GM21390 (cell line): Measurements from ENCODE around the gene GM2A.
"Not testable (repeated sequence)": the region's sequence is repeated elsewhere in the genome, so short reads cannot be mapped to it uniquely, and the experiment has no call there.

ENCODE experiments used
- ATAC-seq: cut with Tn5 transposase; IDR thresholded peaks from one replicate; pipeline ENCODE4 v1.9.1; 2021; ENCODE audit not compliant: unreplicated experiment

Gene GM2A

DNA sequence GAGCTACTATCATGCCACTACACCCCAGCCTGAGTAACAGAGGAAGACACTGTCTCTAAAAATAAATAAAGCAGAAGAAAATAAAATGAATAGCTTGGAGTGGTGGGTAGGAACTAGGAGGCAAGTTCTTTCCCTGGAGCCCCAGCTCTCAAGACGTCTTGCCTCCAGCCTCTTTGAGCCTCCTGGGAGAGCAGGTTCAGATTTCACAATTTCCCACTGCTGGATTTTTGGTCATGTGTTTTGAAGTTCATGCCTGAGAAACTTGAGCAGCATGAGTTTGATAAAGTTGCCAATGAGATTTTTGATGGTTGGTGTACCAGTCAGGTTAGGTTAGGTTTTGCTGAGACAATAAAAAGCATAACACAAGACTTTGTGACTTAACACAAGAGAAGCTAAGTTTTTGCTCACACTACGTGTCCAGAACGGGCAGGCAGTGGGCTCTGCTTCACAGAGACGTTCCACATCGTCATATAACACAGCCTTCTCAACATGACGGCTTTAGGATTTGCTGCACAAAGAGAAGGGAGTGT lies 25.0 kb upstream of the GM2A start:
- ATAC-seq, result no peak

DNA sequence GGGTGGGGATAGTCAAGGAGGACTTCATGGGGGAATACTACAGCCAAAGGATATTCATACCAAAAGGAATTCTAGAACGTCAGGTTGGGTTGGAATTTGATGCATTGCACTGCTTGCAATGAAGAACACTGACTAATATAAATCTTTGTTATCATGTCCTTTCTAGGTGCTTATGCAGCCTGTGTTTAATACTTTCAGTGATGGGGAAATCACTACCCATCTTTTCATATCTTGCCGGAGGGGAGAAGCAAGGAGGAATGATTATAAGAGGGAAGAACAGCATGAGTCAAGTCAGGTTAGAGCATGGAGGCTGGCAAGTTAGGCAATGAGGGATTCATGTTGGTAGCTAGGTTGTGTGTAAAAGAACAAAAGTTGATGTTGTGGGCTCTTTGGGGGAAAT lies 24.0 kb upstream of the GM2A start:
- no peak for ATAC-seq

DNA sequence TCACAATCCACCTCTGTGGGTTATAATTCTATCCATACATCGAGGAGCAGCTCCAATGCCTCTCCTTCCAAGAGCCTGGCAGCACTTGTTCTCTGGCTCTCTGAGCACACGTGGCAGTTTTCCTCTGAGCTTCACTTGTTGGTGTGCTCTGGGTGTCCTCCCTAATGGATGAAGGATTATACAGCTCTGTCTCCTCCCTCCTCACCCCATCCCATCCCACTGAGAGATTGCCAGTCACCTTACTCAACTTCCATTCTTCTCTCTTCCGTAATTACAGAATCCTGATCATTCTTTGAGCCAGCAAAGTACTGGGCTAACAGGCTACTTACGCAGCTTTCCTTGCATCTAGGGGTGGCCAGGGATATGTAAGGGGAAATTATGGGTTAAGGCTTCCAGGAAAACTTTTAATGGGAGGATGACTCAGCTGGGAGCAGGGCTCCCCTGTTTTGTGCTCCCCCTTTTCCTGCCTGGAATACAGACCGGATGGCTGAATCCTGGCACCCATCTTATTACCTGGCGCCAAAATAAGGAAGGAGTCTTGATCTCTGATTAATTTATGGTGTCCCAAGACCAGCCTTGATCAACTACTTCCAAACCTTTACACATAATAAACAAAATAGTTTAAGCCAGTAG lies 22.8 kb upstream of the GM2A start:
- ATAC-seq, result no peak

DNA sequence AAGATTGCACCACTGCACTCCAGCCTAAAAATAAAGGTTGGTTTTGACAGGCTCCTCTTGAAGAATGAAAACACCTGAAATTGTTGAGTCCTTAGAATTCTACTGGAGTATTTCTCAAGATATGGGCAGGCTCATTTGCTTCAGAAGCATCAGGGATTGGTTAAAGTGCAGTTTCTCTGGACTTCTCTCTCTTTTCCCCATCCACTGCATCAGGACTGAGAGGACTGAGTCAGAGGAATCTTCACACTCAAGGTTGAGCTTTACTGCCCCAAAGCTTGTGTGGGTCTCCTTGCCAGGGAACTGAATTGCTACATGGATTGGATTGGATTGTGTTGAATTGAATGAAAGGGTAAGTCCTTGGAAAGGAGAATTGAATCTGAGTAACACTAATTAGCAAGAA lies 21.6 kb upstream of the GM2A start:
- ATAC-seq, result no peak

DNA sequence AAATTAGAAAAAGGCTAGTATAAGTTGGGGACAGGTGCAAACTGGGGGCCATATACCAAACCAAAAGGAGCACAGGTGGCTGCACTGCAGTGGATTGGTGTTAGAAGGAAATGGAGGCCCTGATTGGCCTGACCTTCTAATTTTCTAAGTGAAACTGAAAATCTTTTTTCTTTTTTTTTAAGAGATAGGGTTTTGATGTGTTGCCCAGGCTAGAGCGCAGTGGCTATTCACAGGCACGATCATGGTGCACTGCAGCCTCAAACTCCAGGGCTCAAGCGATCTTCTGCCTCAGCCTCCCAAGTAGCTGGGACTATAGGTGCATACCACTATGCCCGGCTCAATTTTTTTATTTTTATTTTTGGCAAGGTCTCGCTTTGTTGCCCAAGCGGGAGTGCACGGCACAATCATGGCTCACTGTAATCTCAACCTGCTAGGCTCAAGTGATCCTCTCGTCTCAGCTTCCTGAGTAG lies 19.3 kb upstream of the GM2A start:
- ATAC-seq, result peak; percentile 73

DNA sequence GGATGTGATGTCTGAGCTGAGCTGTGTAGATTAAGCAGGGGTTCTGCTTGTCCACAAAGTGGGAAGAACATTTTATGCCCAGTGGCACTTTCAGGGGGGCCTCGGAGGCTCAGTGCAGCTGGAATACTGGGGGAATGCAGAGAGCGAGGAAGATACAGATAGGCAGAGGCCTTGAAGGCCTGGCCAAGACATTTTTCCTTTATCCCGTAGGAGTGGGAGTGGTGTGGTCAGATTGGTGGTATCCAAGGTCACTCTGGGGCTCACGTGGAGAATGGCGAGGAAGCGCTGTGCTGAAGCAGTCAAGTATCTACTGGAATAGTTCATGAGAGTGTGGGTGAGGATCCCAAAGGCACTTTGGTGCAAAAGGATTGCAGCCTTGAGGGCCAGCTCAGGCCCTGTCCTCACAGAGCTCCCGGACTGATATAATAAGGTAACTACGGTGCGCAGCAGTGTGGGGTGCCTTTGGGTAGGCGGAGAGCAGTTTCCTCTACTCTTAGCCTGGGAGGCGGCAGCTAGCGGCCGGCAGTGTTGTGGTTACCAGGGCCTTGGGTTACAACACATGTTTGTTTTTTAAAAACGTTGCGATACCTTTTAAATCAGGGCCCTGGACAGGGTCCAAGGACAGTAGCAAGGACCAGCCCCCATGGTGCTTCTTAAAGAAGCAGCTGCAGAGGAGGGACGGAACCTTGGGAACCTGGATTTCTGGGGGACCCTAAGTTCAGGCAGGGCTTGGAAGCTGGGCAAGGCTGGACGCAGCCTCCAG lies 18.3 kb upstream of the GM2A start:
- peak; percentile 66 for ATAC-seq

DNA sequence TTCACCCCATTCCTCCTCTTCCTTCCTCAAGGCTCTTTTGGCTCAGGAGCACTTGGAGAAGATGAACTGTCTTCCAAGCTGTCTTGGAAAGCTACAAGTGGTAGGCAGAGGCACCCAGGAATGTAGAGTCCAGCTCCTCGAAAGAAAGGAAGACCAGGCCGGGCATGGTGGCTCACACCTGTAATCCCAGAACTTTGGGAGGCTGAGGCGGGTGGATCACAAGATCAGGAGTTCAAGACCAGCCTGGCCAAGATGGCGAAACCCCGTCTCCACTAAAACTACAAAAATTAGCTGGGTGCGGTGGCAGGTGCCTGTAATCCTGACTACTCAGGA lies 17.8 kb upstream of the GM2A start:
- not testable (repeated sequence) for ATAC-seq

DNA sequence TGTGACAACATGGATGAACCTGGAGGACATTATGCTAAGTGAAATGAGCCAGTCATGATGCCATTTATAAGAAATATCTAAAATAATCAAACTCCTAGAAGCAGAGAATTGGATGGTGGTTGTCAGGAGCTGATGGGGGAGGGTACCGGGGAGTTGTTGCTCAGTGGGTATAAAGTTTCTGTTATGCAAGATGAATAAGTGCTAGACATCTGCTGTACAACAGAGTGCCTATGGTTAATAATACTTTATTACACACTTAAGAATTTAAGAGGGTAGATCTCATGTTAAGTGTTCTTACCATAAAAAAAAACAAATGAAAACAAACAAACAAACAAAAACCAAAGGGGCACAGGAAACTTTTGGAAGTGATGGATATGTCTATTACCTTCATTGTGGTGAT lies 16.1 kb upstream of the GM2A start:
- ATAC-seq, result no peak

DNA sequence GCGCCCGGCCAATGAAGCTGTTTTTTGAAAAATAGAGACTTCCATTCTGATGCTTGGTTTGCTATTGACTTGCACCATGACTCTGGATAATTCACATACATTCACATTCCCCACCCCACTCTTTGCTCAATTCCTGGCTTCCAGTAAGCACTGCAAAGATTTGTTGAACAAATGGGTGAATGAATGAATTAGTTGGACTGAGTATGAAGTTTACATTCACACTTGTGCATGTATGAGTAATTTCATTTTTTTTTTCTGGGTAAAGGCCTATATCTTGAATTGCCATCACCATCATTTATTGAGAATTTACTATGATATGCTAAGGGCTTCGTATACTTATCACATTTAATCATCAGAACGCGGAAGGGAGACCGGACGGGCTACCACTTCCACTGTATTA lies 15.3 kb upstream of the GM2A start:
- no peak for ATAC-seq

DNA sequence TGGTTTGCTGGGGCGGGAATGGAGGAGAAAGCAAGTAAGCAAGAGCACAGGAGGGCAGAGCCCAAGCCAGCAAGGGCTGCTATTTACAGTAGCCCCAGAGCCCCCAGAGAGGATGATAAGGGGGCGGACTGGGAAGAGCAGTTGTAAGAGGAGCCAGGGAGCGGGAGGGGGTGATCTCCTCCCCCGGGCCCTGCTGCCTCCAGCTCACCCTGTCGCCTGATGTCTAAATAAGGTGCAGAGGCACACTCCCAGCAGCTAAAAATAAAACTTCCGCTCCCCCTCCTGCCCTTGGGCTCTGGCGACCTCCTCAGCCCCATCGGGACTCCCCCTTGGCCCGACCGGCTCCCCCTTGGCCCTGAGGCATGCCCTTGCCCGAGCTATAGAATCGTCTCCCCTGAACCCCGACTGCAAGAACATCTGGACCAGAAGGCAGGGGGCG lies 14.7 kb upstream of the GM2A start:
- ATAC-seq, result peak; percentile 29

DNA sequence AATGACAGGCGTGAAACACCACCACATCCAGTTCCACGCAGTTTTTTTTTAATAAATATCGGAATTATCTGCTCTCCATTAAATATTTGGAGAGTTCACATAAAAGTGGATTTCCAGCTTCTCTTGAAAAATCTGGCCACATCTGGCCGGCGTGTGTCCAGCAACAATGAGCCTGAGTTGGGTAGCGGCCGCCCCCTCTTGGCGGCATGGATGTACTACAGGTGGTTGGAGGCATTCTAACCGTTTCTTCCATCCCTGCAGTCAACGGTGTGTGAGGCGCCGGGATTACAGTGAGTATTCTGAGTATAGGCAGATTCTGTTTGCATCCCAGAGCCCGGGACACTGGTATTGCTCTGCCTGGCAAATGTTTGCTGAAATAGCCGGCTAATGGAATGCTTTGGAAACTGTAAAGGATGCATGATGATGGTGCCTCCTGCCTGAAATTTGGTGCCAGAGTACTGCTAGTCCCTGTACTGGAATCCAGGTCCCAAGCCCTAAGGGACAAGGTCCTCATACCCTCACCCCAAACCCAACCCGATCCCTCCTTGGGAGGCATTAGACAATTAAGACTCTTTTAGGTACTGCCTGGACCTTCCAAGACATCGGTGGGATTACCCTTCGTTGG lies 13.6 kb upstream of the GM2A start:
- peak; percentile 37 for ATAC-seq

DNA sequence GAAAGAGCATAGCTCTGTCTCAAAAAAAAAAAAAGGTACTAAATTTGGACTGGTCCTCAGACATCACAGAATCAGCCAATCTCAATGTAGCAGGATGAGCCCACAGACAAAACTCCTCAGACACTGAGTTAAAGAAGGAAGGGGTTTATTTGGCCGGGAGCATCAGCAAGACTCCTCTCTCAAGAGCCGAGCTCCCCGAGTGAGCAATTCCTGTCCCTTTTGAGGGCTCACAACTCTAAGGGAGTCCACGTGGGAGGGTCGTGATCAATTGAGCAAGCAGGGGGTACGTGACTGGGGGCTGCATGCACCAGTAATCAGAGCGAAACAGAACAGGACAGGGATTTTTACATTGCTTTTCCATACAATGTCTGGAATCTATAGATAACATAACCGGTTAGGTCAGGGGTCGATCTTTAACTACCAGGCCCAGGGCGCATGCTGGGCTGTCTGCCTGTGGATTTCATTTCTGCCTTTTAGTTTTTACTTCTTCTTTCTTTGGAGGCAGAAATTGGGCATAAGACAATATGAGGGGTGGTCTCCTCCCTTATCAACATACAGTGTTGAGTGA lies 12.6 kb upstream of the GM2A start:
- ATAC-seq, result not testable (repeated sequence)

DNA sequence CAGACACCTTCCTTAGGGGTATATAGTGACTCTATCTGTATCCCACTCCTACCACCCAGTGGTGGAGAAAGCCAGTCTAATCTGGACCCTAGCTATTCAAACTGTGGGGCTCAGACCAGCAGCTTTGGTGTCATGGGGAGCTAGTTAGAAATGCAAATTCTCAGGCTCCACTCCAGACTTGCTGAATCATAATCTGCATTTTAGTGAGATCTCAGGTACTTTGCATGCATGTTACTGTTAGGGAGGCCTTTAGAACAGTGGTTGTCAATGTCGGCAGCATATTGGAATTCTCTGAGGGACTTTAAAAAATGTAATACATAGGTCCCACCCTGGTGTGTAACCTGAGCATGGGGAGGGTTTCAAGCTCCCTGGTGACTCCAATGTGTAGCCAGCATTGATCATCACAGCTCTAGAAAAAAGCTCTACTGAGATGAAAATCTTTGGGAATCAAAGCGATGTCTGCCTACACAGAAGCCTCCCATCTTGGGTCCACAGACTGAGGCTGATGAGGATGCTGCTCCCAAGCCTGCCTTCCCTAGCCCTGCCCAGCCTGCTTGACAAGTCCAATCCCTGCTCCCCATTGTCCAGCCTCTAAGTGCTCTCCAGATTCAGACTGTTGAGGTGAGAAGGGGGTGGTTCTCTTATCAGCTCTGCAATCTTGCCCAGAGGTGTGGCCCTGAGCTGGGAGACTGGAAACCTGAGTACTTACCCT lies 11.9 kb upstream of the GM2A start:
- peak; percentile 34 for ATAC-seq

DNA sequence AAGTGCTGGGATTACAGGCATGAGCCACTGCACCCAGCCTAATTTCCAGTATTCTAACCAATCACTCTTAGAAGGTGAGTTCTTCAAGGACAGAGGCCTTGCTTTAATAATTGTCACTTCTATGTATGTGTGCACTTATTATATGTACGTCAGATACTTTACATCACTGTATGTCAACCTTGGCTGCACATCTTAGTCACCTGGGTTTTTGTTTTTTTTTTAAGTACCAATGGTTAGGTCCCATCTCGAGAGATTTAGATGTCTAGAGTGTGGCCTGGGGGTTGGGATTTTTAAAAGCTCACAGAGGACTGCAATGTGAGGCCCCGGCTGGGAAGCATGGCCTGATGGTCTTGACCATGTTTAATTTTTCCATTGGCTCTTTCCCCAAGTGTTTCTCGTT lies 9.9 kb upstream of the GM2A start:
- ATAC-seq, result no peak

DNA sequence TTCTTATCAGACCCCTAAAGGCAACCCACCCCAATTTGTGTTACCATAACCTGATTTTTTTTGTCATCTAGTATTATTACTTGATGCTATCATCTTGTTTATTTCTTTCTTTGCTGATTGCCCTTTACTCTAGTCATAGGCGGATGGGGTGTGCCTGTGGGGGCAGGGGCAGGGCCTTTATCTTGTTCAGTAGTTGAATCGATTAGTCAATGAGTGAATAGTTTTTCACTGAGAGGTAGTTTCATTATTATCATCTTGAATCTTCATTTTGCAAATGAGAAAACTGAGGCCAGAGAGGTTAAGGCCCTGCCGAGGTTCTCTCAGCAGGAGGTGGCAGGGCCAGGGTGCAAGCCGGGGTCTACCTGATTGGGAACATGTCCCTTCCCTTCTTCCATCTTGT lies 9.4 kb upstream of the GM2A start:
- ATAC-seq, result no peak

DNA sequence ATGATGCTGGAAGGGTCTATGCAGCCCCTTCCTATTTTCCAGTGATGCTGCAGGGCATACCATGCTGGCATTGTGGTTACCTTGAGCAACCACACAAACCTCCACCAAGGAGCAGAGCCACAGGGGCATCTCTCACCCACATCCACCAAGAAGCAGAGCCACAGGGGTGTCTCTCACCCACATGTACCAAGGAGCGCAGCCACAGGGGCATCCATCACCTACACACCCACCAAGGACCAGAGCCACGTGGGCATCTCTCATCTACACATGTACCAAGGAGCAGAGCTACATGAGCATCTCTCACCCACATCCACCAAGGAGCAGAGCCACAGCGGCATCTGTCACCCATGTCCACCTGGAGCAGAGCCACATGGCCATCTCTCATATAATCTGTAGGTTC lies 8.8 kb upstream of the GM2A start:
- ATAC-seq, result no peak

DNA sequence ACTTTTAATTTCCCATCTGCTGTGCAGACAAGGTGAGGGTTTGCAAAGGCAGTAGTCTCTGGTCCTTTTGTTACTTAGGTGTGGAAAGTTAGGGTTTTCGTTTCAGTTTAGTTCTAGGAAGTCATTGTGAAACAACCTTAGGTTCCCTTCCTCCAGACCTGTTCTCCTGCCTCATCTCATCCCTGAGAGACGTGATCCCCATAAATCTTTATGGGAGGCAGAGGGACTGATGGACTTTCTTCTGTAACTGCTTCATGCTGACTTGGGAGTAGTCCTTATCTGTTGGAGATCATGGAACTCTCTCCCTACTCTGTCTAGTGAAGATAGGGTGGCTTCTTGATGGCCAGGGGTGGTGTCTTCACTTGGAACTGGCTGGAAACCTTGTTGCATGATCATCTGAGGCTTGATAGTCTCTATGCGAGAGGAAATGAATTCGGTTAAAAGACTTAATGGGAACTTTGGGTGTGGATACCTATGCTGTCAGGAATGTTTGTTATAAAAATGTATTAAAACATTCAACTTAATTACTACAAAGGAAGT lies 7.2 kb upstream of the GM2A start:
- ATAC-seq, result no peak

DNA sequence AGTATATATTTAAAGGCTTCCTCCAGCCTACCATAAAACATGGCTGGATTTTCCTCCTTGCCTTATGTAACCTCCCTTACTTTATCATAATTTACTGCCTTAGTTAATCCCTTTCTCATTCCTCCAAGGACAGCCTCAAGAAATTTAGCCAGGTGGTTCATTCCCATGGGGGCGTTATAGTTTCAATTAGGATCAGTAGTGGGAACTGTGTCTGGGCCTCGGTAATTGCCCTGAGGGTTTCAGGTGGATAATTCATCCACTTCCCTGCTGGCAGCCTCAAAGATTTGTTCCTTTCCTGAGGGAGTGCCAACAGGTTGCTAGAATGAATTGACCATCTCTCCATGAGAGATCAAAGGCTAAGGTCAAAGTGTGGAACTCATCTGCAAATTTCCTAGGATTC lies 4.3 kb upstream of the GM2A start:
- ATAC-seq, result no peak

DNA sequence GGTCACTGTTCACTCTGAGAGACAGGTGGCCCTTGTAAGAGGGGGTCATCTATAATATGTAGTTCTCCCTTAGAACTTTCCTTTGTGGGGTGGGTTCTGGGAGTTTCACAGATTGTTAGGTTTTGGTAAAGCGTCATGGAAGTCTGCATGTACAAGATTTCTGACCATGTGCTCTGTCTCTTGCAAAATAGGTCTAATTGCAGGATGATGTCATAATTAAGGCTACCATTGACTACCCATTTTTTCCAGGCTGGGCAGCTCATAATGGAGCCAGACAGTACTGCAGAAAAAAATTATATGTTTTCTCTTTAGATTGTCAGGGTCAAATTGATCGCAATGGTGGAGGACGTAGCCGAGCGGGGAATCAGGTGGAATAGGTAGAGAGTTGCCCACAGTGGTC lies 3.7 kb upstream of the GM2A start:
- no peak for ATAC-seq

DNA sequence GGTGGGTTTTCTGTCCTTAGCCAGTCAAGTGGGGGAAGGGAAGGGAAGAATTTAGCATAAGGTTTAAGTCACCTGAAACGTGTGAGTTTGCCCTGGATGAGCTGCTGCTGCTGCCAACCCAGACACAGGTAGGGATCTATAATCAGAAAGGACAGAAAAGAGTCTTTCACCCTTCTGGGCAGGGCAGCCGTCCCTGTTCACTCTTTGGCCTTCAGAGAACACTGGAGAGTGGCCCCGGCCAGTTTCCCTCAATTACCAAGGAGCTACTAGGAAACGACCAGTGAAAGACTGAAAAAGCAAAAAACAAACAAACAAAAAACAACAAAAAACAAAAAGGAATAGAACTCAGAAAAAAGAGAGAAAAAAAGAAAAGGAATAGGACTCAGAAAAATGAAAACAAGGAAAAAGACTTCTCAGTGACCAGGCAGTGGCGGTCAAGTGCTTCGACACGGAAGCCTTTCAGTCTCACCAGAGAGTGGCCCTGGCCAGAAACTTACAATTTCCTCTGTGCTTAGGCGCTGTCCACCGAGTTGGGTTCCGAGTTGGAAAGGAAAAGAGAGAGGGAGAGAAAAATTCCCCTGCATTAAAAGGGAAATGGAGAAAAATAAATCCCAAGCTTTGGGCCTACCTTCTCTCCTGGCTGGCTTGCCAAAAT lies 2.5 kb upstream of the GM2A start:
- ATAC-seq, result no peak
